GM19438 (cell line): ENCODE results near the gene RNF208.

Experiments used
- ATAC-seq: cut with Tn5 transposase; IDR thresholded peaks from one replicate; pipeline ENCODE4 v1.9.1; 2021; ENCODE audit warnings: low read depth; ENCODE audit not compliant: unreplicated experiment

RNF208 gene

DNA sequence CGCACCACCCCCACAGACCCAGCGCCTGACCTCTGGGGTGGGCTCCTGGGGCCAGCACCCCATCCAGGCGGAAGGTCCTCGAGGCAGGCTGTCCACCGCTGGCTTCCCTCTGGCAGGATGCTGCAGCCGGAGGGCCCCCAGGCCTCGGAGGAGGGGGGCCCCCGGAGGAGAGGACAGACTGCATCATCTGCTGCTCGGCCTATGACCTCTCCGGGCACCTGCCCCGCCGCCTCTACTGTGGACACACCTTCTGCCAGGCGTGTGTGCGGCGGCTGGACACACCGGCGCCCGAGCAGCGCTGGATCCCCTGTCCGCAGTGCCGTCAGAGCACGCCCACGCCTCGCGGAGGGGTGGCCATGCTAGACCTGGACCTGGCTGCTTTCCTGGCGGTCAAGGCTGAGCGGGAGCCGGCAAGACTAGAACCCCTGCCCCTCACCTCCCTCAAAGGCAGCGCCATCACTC, 6.5 kb upstream of the RNF208 start:
- no peak for ATAC-seq

DNA sequence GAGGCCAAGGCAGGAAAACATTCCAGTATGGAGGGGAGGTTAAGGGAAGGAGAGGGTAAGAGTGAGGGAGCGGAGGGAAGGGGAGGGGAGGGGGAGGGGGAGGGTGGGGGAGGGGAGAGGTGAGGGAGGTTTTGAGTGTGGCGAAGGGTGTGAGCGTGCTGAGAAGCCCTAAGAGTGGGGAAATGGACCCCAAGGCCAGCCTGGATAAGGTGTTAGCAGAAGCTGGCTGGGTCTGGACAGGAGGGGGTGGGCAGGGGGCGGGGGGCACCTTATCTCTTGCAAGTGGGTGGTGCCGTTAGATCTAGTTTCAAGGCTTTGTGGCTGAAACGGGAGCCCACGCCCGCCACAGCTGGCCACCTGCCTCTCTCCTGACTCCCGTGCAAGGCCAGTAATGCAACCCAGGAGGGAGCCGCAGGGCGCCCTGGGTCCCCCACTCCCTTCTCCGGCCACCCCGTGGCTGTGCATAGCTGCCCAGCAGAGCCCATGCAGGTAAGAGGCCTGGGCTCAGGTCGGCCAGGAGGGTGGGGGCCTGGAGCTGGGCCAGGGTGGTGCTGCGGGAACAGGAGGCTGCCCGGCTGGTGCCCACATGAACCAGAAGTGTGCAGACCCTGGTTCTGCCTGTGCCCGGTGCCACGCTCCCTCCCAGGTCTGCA, 5.9 kb upstream of the RNF208 start:
- ATAC-seq: no peak

DNA sequence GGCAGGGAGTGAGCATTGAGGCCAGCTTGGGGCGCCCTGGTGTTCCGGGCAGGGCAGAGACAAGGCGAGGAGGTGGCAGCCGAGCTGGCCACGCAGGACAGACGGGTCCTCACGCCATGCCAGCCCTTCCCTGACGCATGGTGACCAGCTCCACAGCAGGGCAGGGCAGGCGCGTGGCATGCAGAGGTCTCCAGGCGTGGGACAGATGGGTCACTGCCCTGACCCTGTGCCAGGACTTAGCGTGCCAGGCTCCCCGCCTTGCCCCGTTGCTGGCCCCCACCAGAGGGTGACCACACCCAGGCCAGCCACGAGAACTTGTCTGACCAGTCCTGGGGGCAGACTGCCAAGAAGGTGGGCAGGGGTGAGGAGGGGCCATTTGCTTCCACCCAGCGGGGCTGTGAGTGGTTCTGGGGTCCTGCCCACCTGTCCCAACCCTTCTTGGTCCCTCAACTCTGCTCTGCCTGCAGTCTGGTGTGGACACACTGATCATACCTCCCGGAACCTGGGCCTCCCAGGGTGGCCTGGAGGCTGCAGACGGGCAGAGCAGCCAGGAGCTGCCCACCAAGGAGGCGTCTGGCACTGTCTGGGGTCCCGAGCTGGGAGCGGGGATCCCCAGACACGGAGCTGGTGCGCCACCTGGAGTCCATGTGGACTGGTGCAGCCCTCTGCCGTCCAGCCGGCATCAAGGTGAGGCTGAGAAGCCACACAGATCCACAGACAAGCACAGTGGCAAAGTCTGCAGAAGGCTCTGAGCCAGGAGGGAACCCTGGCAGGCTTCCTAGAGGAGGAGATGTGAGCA, 5.2 kb upstream of the RNF208 start, which contains the start of gene RNF224:
TSS of gene RNF224 (plus strand) at position 449 of the 799 bp plus-strand sequence. CDS start 834 bp downstream, outside the sequence.
- ATAC-seq: no peak

DNA sequence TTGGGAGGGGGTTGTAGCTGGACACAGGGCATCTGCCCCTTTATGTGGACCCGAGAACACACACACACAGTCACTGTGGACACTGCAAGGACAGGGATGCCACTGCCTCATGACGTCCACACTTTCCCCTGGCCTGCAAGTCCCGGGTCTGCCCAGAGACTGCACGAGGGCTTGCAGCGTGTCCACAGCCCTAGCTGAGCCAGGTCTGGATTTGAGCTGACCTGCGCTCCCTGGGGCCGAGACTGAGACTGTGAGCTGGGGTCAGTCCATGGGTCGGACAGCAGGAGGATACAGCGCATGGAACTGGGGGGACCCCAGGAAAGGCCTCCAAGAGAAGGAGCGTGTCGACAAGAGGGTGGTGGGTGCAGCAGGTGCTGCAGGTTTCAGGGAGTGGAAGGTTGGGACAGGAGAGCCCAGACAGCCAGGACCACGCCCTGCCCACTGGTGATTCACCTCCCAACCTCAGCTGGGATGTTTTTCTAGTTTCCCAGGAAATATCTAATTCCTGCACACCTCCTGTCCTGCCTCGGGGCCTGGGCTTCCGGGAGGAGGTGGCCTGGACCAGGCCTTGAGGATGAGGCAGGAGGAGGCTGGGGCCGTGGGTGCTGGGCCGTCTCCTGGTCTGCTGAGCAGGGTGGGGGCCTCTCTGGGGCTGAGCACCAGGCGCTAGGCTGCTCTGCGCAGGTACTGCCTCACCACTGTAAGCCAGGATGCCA, 4.5 kb upstream of the RNF208 start:
- ATAC-seq: no peak

DNA sequence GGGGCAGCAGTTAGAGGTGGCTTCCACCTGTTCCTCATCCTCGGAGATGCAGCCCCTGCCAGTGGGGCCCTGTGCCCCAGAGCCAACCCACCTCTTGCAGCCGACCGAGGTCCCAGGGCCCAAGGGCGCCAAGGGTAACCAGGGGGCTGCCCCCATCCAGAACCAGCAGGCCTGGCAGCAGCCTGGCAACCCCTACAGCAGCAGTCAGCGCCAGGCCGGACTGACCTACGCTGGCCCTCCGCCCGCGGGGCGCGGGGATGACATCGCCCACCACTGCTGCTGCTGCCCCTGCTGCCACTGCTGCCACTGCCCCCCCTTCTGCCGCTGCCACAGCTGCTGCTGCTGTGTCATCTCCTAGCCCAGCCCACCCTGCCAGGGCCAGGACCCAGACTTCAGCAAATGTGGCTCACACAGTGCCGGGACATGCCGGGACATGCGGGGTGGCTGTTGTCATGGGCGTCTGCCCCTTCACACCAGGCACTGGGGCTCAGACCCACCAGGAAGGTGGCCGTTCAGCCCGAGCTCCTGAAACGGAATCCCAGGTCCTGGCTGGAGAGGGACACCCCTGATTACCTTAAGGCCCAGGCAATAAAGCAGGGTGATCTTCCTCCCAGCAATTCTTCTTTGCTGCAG, 3.8 kb upstream of the RNF208 start:
- ATAC-seq: no peak

DNA sequence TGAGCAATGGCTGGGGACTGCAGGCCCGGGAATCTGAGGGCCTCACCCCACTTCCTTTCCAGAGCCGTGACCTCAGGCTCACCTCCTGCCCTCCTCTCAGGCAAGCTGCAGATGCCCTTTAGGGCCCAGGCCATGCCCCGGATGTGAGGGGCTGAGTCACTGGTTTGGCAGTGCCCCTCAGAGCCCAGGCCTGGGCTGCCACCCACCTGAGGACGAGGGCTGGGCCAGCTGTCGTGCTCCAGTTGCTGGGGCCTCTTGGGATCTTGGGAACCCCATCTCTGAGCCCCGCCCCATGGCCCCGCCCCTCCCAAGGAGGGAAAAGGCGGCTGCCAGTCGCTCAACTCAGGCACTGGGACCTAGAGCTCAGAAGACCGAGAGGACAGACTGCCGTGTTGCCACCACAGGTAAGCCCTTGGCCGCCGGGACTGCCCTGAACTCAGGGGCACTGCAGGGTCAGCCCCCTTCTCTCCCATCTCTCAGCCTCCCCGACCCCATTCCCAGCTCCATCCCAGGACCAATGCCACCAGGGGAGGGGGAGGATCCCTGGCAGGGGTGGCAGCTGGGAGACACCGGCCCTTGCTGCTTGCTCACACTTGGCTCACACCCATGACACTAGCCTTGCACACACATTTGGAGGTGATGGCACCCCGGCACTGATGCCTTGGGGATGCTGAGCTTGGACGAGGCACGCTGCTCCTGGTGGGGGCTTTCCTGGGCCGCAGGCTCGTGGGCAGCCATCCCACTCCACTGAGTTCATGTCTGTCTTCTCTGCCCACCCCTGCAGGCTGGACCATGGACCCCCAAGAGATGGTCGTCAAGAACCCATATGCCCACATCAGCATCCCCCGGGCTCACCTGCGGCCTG, 3.0 kb upstream of the RNF208 start, which contains the start of gene CYSRT1:
TSS of gene CYSRT1 (plus strand) at position 345 of the 865 bp plus-strand sequence. CDS start at position 793, 448 bp downstream.
- ATAC-seq: no peak

DNA sequence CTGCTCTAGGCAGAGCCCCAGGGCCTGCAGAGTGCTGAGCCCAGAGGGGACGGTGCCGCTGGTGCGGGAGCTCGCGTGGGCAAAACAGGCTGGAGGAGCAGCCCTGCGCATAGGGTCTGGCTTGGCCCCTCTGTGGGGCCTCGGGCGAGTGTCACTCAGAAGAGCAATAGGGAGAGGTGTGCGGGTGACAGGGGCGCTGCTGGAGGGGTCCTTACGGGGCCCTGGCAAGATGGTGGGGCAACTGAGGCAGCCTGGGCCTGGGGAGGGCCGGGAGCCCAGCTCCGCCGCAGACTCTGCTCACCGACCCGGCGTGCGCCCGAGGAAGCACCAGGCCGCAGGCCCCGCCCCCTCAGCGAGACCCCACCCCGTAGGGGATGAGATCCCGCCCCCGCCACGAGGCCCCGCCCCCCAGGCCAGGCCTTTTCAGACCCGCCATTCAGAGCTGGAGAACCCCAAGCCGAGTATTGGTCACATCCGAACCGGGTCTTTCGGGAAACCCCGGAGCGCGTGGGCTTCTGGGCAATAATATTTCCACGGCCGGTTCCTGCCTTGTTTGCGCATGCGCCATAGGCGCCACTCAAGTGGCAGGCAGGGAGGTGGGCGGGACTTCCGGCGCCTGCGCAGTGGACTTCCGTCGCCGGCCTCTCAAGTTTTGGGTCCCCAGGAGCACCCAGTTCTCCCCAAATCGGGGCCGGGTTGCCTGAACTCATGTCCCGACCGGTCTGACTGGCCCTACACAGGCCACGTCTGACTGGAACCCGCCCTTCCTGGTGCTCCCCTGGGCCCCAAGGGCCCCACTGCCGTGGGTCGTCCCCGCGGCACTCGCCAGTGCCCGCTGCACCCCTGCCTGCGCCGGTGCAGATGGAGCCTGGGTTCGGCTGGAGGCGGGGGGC, 1.3 kb upstream of the RNF208 start:
- ATAC-seq: peak; percentile 60

DNA sequence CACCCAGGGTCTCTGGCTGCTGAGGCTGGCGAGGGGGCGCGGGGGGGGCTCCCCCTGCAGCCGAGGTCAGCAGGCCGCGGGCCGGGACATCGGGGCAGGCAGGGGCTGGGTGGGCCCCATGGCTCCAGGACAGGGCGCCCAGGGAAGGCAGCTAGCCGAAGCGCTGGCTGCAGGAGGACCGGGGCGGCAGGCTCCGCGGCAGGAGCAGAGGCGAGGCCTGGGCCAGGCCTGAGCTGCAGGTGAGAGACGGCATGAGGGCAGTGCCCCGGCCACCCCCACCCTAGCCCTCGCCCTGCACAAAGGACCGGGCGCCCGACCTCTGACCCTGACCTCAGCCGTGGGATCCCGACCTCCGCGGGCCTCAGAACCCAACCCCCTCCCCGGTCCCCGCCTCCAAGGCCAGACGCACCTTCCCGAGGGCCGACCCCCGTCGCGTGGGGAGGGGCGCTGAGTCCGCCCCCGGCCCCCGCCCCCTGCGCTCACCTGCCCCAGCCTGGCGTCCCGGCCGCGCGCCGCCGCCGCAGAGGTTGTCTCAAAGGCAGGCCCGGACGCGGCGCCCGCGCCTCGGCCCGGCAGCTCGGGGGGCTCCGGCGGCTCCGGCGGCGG, 431 bp downstream of the RNF208 start:
- no peak for ATAC-seq

DNA sequence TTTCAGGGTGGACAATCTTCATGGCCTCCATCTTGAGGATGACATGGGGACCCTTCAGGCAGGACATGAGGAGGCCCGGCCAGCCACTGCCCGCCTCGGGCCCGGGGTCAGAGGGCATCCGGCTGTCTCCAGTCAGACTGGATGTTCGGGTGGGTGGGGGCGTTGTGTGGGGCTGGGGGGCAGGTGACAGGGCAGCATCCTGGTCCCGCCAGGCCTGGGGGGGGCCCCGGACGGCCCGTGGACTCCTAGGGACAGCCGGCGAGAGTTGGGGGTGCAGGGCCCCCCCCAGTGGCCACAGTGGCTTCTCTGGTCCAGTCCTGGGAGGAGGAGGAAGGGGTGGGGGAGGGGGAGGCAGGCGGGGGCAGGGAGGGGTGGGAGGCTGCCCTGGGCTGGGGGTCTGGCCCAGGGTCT, 940 bp downstream of the RNF208 start:
- no peak for ATAC-seq

DNA sequence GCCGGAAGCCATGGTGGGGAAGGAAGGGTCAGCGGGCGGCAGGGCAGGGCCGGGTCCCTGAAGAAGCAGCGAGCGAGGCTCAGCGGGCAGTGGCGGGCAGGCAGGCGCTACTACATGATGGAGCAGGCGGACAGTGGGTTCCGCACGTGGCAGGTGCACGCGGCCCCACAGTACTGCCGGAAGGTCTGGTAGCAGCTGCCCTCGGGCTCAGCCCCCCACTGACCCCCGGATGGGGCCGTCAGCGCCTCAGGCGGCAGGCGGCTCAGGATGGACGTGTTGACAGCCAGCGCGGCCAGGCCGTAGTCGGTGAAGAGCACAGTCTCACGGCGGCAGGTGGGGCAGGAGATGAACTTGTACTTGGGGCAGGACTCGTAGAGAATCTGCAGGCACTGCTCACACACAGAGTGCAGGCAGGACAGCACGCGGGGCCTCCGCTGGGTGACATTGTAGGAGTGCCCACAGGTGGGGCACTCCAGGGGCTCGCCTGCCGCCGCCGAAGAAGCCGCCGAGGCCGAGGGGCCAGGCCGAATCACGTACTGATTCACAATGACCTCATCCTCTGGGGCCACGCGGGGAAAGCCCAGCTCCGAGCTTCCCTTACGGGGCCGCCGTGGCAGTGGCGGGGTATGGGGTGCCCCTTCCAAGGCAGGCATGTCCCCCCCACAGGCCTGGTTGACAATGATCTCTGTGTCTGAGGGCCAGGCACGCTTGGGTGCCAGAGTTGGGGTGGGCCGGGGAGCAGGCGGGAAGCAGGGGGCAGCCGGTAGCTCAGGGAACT, 1.5 kb downstream of the RNF208 start:
- no peak for ATAC-seq

DNA sequence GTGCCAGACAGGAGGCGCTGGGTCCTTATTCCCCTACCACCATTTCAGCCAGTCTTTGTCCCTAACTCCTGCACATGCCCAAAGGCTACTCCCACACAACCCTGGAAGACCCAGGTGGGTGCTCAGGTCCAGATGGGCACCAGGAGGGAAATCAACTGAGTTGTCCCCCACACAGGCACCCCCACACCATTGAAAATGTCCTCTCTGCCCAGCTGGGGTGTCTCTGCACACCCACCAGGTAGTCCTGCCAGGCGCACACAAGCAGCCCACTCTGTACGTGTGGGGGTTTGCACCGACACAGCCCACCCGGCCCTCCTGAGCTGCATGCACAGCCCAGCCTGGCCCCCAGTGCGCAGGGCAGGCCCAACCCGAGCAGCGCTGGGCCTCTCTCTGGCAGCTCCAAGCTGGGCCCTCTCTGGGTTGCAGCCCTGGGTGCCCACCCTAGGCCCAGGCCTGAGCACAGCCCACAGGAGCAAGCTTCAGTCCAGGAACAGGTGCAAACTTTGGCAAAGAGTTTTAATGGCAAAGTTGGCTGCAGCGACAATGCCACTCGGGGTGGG, 2.2 kb downstream of the RNF208 start:
- no peak for ATAC-seq

DNA sequence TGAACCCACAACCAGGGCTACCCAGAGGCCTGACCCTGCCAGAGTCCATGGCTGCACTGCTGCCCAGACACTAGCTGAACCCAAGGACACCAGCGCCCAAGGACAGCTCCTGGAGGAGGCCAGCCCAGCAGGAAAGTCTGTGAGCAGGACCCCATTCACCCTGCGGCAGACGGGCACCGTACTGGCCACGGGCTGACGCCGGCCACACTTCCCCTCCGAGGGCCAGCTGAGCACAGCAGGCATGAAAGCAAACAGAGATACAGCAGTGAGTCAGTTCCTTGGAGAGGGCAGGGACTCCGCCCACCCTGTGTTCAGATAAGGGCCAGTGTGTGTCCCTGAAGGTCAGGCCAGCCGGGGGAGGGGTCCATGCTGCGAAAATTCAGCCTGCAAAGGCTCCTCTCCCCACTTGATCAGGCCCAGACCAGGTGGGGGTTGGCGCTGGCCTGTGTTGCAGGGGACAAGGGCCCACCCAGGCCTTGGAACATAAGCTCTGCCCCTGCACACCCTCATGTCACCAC, 3.2 kb downstream of the RNF208 start:
- ATAC-seq: no peak

DNA sequence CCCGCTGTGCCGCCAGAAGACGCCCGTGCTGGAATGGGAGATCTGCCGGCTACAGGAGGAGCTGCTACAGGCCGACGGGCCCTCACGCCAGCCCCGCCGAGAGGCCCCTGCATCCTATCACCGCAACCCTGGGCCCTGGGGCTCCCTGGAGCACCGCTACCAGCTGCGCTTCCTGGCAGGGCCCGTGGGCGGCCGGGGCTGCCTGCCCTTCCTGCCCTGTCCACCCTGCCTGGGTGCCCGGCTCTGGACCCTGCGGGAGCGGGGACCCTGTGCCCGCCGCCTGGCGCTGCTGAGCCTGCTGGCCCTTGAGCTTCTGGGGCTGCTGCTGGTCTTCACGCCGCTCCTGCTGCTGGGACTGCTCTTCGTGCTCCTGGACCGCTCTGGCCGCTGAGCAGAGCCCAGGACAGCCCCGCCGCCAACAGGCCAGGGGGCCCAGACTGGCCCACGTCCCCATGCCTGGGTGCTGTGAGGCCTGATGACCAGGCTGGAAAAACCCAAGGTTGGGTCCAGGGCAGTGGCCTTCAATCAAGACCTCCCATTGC, 3.8 kb downstream of the RNF208 start:
- no peak for ATAC-seq

DNA sequence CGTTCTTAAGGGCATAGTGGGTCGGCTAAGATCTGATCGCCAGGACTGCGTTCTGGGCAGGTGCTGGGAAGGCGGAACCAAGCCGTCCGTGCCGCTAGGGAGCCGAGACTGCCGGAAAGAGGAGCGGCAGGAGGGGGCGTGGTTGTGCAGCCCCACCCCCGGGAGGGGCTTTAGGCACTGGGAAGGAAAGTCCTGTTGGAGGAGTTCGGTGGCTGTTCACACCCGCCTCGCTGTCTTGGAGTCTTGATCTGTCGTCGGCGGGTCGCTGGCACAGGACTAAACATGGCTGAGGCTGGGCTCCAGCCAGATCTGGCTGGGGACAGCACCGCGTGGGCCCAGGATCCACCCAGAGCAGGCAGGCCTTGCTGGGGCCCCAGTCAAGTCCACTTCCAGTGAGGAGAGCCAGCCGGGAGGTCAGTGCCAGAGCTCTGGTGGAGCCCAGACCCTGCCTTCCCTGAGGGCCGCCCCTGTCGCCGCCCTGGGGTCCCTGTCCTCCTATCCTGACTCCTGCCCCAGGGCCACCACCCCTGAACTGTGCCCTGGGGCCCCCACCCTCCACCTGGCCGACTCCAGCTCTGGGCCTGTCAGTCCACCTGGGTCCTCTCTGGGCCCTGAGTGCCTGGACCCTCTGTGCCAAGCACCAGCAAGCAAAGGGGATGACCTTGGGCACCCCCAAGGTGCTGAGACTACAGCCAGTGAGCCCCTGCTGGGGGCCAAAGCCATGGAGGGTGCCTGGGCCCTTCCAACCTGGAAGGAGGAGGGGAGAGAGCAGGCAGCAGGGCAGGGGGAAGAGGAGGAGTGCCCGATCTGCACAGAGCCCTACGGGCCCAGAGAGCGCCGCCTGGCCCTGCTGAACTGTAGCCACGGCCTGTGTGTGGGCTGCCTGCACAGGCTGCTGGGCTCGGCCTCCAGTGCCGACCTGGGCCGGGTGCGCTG, 4.5 kb downstream of the RNF208 start:
- ATAC-seq: no peak

DNA sequence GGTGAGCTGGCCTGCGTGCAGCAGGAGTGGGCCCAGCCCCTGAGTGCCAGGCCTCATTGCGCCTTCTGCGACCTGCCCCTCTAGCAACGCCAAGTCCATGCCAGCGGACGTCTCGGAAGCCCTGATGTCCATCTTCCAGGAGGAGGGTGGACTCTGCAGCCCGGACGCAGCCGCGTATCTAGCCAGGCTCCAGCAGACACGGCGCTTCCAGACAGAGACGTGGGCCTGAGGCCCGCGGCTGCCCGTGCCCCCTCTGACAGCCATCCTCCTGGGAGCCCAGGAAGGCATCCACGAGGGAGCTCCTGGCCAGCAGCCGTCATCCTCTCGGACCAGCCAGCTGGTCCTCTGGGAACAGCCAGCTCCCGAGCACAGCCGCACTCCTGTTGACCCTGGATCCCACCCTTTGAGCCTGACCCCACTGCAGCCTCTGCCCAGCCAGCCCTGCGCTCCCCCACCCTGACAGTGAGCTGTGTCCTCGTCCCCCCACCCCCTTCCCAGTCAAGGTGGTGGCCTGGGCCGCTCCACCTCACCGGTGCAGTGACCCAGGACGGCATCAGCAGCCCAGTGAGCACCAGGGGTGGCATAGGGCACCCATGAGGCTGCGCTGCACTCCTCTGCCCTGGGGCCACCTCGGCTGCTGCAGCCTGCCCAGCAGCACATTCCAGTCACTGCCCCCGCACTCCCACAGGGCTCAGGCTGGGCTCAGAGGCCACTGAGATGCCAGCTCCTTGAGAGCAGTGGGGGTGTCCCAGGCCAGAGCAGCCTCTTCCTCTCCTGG, 5.7 kb downstream of the RNF208 start:
- ATAC-seq: no peak
